Endothelial cell of hepatic sinusoid (primary cell): ENCODE measurements around the gene ADAMTS20.
"Not testable (repeated sequence)": the region's sequence is repeated elsewhere in the genome, so short reads cannot be mapped to it uniquely, and the experiment has no call there.

Experiments
- in situ Hi-C: cut with HindIII; loops from 2 replicates; pipeline ENCODE4 v1.10.0; 2017; ENCODE audit warnings: low sequenced_read_pairs

Gene ADAMTS20, protein sequence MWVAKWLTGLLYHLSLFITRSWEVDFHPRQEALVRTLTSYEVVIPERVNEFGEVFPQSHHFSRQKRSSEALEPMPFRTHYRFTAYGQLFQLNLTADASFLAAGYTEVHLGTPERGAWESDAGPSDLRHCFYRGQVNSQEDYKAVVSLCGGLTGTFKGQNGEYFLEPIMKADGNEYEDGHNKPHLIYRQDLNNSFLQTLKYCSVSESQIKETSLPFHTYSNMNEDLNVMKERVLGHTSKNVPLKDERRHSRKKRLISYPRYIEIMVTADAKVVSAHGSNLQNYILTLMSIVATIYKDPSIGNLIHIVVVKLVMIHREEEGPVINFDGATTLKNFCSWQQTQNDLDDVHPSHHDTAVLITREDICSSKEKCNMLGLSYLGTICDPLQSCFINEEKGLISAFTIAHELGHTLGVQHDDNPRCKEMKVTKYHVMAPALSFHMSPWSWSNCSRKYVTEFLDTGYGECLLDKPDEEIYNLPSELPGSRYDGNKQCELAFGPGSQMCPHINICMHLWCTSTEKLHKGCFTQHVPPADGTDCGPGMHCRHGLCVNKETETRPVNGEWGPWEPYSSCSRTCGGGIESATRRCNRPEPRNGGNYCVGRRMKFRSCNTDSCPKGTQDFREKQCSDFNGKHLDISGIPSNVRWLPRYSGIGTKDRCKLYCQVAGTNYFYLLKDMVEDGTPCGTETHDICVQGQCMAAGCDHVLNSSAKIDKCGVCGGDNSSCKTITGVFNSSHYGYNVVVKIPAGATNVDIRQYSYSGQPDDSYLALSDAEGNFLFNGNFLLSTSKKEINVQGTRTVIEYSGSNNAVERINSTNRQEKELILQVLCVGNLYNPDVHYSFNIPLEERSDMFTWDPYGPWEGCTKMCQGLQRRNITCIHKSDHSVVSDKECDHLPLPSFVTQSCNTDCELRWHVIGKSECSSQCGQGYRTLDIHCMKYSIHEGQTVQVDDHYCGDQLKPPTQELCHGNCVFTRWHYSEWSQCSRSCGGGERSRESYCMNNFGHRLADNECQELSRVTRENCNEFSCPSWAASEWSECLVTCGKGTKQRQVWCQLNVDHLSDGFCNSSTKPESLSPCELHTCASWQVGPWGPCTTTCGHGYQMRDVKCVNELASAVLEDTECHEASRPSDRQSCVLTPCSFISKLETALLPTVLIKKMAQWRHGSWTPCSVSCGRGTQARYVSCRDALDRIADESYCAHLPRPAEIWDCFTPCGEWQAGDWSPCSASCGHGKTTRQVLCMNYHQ (N-terminal part only)

DNA sequence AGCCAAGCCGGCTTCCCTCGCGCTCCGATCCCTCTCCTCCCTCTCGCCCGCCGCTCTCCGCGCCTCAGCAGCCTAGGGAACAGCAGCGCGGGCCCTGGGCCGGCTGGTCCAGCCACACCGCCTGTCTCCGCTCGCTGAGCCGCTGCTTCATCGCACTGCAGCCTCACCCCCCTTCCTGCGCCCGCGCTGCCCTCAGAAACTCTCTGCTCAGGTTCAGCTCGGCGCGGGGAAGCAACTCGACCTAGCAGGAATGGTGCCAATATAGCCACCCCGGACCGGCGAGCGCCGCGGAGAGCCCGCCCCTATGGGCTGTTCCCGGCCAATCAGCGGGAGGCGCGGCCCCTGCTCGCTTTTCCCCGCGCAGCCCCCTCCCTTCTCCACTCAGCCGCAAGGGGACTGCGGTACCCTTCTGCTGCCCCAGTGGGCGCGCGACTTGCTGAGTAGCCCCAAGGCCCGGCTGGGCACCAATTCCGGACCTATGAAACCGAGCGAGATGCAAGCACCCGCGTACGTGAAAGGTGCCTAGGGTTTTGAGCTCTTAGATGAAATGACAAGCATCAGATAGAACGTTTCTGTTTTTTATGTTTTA is at the start of gene ADAMTS20:
Gene ADAMTS20 (minus strand): TSS at position 233 of the 589 bp plus-strand sequence. CDS start 282 bp downstream, outside the sequence.
- in situ Hi-C loops, result no loop called here

DNA sequence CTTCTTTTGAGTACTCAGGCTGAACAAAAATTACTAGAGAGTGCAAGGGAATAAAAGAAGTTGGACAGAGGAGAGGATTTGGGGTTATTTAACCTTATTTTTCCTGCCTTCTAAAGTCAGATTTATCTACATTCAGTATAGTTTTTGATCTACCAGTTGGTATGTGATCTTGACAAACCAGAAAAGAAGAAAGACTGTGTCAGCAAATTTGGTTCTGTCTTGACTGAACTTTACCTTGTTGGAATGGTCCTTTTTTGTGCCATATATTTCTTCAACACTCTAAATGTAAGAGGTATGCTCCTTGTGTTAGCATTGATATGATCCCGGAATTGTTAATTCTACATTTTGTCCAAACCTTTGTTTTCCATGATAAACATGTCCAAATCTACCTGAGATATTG is 47.7 kb upstream of the ADAMTS20 start:
- in situ Hi-C loops, result no loop called here

DNA sequence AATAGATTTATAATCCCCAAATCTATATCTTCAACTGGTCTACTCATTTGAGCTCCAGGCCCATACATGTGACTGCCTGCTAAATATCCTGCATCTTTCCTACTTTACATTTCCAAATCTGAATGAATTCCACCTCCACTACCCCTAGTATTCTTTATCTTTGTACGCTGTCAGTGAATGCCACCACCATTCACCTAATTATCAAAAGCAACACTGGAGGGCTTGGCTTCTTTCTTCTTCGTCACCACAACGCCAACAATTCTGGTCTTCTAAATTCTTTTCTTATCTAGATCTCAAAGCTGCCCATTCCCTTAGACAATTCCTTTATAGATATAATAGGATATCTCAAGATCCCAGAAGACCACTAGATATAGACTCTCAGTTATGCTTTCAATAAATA is 47.1 kb upstream of the ADAMTS20 start:
- in situ Hi-C loops, result no loop called here

DNA sequence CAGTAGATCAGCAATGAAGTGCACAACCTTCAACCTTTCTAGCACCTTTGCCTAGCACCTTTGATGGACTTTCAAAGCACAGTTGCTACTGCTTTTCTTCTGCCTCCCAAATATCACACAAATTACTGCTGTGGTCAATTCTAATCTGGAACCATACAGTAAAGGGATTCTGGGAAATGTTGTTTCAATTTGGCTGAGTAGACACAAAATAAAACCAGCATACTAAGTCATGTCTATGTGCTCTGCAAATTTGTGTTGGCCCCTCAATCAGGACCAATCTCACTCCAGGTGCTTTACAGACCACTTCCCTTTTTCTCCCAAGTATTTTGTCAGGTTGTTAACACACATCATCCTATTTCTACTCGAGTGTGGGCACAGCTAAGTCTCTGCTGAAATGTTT is 38.3 kb upstream of the ADAMTS20 start:
- in situ Hi-C loops, result no loop called here

DNA sequence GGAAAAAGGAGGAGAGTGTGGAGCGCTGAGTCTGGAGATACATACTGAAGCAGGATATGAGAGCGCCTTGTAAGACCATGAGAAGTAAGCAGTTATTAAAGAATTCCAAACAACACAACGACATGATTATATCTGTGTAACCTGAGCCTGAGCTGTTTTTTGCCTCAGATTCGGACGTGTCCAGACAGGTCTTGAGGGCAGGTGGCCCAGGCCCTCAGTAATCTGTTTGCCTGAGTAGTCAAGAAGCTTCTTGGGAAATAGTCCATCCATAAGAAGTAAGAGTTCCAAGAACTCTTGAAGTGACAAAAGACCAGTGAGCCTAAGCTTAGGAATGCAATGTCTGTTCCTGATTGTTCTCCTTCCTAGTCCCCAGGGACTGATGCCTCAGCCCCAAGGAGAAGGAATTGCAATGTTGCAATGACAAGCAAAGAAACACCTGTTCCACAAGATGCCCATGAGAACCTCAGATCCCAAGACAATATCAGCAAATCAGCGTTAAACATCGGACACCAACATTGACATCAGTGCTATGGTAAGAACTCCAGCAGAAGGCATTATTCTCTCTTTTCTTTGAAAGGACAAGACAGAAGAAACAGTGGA is 34.7 kb upstream of the ADAMTS20 start:
- in situ Hi-C loops, result no loop called here

DNA sequence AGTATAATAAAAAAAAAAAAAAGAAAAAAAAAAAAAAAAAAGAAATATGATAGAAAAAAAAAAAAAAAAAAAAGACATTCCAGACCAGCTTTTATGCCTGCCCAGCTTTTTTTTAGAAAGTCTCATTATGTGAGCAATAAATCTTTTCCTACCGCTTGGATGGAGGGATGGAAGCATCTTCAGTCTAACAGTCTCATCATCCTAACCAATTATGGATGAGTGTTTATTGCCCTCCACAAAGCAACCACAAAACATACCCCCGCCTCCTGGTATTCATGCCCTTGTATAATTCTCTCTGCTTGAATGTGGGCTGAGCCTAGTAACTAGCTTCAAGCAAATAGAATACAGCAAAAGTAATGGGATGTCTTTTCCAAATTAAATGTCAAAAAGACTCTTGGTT is 33.7 kb upstream of the ADAMTS20 start:
- in situ Hi-C loops, result no loop called here

DNA sequence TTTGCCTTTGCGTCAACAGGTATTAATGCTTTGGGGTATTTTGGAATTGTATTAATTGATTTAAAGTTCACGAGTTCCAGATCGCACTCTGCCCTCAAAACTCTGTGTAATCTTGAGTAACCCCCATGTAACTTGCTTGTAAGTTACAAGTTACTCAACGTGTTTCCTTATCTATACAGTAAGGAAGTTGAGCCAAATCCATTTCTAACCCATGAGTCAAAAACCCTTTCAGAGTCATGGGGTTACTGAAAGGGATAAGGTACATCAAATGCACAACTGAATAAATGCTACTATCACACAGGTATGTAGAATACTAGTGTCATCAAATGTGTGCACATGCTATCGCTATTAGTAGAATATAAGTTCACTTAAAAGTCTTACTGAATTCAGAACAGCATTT is 28.6 kb upstream of the ADAMTS20 start:
- in situ Hi-C loops, result no loop called here

DNA sequence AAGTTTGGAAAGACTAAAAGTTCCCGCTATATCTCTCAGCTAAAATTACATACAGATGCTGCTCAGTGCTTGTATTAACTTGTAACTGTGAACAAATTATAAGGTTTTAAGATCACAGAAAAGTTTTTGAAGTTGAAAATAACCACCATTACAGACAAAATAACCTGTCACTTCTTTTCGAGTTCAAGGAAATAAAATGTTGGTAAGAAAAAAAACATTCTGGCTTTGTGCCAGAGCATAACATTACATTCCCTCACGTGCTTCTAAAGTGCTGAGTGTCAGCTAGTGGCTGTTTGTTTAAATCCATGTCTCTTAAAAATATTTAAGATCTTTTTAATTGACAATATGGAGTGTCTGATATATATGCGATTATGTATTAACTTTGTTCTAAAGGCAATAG is 27.2 kb upstream of the ADAMTS20 start:
- in situ Hi-C loops, result no loop called here

DNA sequence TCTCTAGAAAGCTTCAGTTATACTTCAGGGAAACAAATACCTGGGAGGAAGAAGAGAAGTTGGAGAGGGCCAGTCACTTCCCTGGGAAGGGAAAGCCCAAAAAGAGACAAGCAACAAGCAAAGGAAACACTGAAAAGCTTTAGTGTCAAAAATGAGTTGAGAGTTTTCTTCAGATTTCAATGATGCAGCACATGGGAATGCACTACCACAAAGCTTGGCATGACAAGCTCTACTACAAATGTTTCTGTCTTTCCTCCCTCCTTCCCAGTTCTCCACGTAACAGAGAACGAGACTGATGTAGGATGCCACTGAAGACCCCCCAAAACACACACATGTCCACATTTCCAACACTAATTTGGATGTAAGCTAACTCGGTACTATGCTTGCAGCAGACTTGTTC is 26.8 kb upstream of the ADAMTS20 start:
- in situ Hi-C loops, result no loop called here

DNA sequence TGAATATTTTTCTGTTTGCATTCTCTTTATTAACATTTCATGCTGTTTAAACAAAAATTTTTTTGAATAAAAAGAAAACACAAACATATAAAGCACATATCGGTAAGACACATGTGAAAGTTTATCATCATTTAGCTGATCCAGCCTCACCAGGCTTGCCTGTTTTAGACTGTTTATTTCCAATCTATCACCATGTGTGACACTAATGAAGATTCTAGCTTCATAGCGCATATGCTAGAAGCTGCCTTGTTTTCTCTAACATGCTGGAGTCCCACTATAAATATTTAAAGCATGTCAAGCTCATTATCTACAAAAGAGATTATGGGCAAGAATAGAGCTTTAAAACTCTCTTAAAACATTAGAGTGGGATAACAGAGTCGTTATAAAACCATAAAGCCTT is 25.4 kb upstream of the ADAMTS20 start:
- in situ Hi-C loops, result no loop called here

DNA sequence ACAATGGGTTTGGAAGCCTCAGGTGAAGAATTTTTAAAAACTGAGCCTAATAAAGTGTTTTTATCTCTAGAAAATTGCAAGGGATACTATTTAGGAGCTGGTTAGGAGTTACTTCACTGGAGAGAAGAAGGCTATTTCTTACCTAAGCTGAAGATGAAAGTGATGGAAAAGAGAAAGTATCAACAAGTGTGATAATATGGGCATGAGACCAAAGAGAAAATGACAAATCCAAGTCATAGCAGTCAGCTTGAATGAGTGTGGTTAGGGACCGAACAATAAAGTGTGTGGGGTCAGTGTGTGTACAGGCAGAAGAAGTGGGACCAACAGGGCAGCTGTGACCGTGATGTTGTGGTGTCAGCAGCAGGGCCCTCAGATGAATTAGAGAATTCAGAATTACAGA is 24.2 kb upstream of the ADAMTS20 start:
- in situ Hi-C loops, result no loop called here

DNA sequence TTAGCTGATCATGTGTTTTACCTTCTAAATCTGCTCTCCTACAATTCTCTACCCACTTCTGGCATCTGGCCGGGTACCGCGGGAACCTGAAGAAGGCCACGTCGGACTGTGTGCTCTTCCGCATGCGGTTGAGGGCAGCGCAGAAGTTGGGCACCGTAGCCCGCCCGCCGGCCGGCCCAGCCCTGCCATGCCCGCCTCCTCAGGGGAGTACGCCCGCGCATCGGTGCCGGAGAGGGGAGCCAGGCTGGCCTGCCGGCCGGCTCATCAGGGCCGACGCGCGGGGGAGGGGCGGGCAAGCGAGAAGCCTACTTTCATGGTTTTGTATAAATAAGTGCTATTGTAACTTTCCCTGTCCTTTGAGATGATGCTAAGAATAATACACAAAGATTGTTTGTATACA is 19.9 kb upstream of the ADAMTS20 start:
- in situ Hi-C loops, result no loop called here

DNA sequence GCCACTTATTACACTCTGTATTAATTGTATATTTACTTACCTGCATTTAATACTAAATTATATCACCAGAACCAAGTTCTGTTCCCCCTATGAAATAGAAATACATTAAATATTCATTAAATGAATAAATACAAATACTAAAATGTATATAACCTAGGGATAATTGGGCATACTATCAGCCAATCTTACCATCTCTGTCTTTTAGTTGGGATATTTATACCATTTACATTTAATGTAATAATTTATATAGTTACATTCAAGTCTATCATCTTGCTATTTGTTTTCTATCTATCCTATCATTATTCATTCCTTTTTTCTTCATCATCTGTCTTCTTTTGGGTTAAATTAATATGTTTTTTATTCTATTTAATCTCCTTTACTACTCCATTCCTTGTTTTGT is 4.1 kb upstream of the ADAMTS20 start:
- in situ Hi-C loops, result no loop called here

DNA sequence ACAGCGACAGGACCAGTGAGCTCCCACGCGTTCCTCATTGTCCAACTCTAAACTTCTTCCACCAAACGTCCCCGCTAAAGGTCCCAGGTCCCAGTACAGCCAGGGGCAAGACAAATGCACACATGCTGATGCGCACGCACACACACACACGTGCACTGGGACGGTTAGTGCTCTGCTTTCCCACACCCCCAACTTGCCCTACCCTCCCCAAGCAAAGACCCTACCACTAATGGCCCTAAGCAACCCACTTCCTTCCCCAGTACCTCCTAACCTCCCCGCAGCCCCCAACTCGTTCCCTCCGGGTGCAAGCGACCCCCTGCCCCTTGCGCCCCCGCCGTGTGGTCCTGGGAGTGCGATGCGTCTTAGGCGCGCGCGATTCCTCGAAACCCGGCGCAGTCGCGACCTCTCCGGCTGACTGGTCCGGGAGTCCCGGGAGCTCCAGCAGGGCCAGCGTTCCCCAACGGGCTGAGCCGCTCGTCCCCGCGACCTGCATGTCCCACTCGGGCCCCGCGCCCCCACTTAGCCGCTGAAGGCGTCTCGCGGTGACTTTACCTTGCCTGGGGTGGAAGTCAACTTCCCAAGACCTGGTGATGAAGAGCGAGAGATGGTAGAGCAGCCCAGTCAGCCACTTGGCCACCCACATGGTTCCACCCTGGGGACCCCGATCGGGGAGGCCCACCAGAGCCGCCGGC is 578 bp downstream of the ADAMTS20 start:
- in situ Hi-C loops, result no loop called here

DNA sequence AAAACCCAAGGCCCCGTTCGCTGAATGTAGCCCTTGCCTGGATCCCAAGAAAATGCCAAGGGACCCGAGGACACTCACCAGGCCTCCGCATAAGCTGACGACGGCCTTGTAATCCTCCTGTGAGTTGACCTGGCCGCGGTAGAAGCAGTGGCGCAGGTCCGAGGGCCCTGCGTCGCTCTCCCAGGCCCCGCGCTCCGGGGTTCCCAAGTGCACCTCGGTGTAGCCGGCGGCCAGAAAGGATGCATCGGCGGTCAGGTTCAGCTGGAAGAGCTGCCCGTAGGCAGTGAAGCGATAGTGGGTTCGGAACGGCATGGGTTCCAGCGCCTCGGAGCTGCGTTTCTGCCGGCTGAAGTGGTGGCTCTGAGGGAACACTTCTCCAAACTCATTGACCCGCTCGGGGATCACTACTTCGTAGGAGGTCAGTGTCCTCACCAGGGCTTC is 1.2 kb downstream of the ADAMTS20 start:
- in situ Hi-C loops, result no loop called here

DNA sequence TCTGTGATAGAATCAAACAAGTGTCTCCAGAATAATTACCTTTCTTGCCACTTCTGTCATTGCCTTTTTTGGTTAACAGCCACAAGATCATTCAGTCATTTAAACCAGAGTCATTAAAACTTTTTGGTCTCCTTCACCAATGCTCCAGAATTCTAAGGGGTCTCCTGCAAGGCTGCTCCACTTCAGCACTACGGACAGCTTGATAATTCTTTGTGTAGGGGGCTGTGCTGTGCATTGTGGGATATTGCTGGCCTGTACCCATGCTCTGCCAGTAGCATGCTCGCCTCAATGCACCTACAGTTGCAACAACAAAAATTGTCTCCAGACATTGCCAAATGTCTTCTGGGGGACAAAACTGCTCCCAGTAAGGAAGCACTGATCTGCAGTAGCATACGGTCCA is 7.3 kb downstream of the ADAMTS20 start:
- in situ Hi-C loops, result no loop called here

DNA sequence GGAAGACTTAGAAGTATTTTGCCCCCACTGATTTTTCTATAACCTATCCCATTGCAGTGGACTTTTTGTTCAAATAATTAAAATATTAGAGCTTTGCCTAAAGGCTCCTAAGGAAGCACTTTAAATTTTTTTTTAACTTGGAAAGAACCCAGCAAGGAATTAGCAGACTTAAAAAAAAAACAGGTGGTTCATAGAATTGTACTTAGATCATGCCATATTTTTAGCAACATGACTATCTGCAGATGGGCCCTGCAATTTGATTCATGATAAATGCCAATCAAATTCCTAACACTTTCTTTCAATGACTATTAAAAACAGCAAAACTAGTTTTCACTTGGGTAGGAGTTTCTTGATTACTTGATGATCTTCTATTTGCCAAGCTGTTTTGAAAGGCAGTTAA is 11.5 kb downstream of the ADAMTS20 start:
- in situ Hi-C loops, result no loop called here

DNA sequence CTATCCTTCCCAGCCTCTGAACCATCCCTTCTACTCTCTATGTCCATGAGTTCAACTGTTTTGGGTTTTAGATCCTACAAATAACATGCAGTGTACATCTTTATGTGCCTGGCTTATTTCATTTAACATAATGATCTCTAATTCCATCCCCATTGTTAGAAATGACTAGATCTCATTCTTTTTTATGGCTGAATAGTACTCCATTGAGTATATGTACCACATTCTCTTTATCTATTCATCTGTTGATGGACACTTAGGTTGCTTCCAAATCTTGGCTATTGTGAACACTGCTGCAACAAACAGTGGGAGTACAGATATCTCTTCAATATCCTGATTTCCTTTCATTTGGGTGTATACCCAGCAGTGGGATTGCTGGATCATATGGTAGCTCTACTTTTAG is 14.3 kb downstream of the ADAMTS20 start:
- in situ Hi-C loops, result not testable (repeated sequence)

DNA sequence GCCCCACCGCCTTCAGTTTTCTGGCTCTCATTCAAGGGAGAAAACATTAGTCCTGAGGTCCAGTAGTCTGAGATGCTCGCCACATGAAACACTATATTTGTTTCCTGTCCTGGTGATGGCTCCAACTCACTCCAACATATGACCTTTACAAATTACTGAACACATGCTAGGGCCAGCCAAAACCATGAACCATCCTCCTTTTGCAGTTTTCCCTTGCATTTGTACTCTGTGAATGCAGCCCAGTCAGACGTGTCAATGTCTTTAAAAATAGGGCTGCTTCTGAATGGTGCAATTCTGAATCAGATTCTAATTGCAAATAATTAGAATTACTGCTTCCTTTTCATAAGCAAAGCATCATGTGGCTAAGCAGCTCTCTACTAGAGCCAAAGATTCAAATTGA is 36.0 kb downstream of the ADAMTS20 start:
- in situ Hi-C loops, result no loop called here

DNA sequence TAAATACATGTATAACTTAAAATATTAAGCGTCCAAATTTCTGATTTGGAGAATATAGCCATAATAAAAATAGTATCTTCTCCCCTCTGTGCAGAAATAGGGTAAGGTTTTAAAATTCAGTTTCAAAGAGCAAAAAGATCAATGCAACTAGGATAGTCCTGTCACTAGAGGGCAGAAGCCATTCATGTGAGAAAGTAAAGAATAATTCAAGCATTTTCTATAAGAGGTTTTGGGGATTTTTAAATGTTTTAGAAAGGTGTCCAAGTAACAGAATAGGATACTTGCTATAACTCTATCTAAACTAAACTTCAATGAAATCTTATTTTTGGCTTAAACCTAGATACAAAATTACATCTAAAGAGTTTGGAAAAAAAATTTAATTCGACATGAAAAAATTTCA is 50.3 kb downstream of the ADAMTS20 start:
- in situ Hi-C loops, result no loop called here
